Fibroblast of lung (primary cell): ENCODE data around the gene TBX3. TPM values are rescaled to one million over a fixed set of nuclear protein-coding genes. Genes with fewer than 3 reads are reported as not detected.

Source experiments
- DNase-seq, 2 donors: peaks; one replicate each; pipeline versions ENCODE4 v3.0.0 to v3.0.0-alpha.2; 2010; ENCODE audit warnings: low read depth in 2 of 2
- H2AFZ ChIP-seq: 2 replicates; pipeline ENCODE4 v1.5.1; 2012; ENCODE audit warnings: low read length, control low read depth, inconsistent platforms
- H3K27ac ChIP-seq: 2 replicates; pipeline ENCODE4 v1.5.1; 2011; ENCODE audit warnings: low read length, control low read depth; ENCODE audit not compliant: insufficient read depth
- H3K27me3 ChIP-seq: 2 replicates; pipeline ENCODE4 v1.5.1; 2011; ENCODE audit warnings: mild to moderate bottlenecking, low read length; ENCODE audit not compliant: control insufficient read depth, insufficient read depth
- H3K36me3 ChIP-seq: 2 replicates; pipeline ENCODE4 v1.5.1; 2011; ENCODE audit warnings: low read length; ENCODE audit not compliant: control insufficient read depth, insufficient read depth
- H3K4me1 ChIP-seq: 2 replicates; pipeline ENCODE4 v1.5.1; 2011; ENCODE audit warnings: low read length; ENCODE audit not compliant: control insufficient read depth, insufficient read depth; ENCODE audit errors: extremely low read depth
- H3K4me2 ChIP-seq: 2 replicates; pipeline ENCODE4 v1.5.1; 2011; ENCODE audit warnings: low read length, control low read depth; ENCODE audit not compliant: insufficient read depth; ENCODE audit errors: extremely low read depth
- H3K4me3 ChIP-seq, 4 experiments: fragments of 200-600 bp in 1 of 4; sonication (generic) in 1 of 4; replicated peaks in 1 of 4; 2 replicates each; pipeline ENCODE4 v1.5.1; 2011 to 2016; ENCODE audit warnings: low read length in 4 of 4, low read depth in 3 of 4, mild to moderate bottlenecking in 3 of 4, control low read depth in 2 of 4, inconsistent platforms in 1 of 4, mixed read lengths in 1 of 4; ENCODE audit not compliant: insufficient read depth in 1 of 4; ENCODE audit errors: control extremely low read depth in 1 of 4
- H3K79me2 ChIP-seq: 2 replicates; pipeline ENCODE4 v1.5.1; 2012; ENCODE audit warnings: mild to moderate bottlenecking, low read length, inconsistent platforms; ENCODE audit not compliant: control insufficient read depth, insufficient read depth
- H3K9ac ChIP-seq: 2 replicates; pipeline ENCODE4 v1.5.1; 2011; ENCODE audit warnings: mild to moderate bottlenecking, low read length, control low read depth; ENCODE audit not compliant: insufficient read depth
- H3K9me3 ChIP-seq: 2 replicates; pipeline ENCODE4 v1.5.1; 2012; ENCODE audit warnings: low read depth, low read length; ENCODE audit not compliant: control insufficient read depth, insufficient read depth
- H4K20me1 ChIP-seq: 2 replicates; pipeline ENCODE4 v1.5.1; 2011; ENCODE audit warnings: low read length; ENCODE audit not compliant: control insufficient read depth, insufficient read depth; ENCODE audit errors: extremely low read depth
- EZH2 ChIP-seq: IDR thresholded peaks from 2 replicates; pipeline ENCODE4 v1.5.1; 2012; ENCODE audit warnings: low read length, control low read depth, mild to moderate bottlenecking; ENCODE audit errors: missing control alignments
- polyA plus RNA-seq, 2 donors: library from polyadenylated mRNA; depleted of rRNA in 1 of 2; stranded (reverse) in 1 of 2; unstranded in 1 of 2; fragments of >200 nt; gene quantifications; 2 replicates each; pipeline ENCODE4 v1.2.1, GENCODE V29; 2011 to 2012; ENCODE audit warnings: missing spikeins in 1 of 2
- total RNA-seq: library from RNA; depleted of rRNA; stranded (reverse); fragments of >200 nt; gene quantifications from 2 replicates; pipeline ENCODE4 v1.2.1, GENCODE V29; 2014
- TF ChIP-seq, protein P1 (sequence below), 2 donors: IDR thresholded peaks in 1 of 2; conservative IDR thresholded peaks in 1 of 2; 1 replicate in 1 of 2; 2 replicates in 1 of 2; pipeline ENCODE4 v1.5.1; 2011 to 2012; ENCODE audit warnings: low read length in 2 of 2, control low read depth in 1 of 2, inconsistent platforms in 1 of 2, low read depth in 1 of 2, mild to moderate bottlenecking in 1 of 2

Gene TBX3
- total and polyA plus RNA-seq, 2 donors (not counting 1 experiment from before 2014, with no cell fraction given): 19.9 to 66.4 TPM

DNA sequence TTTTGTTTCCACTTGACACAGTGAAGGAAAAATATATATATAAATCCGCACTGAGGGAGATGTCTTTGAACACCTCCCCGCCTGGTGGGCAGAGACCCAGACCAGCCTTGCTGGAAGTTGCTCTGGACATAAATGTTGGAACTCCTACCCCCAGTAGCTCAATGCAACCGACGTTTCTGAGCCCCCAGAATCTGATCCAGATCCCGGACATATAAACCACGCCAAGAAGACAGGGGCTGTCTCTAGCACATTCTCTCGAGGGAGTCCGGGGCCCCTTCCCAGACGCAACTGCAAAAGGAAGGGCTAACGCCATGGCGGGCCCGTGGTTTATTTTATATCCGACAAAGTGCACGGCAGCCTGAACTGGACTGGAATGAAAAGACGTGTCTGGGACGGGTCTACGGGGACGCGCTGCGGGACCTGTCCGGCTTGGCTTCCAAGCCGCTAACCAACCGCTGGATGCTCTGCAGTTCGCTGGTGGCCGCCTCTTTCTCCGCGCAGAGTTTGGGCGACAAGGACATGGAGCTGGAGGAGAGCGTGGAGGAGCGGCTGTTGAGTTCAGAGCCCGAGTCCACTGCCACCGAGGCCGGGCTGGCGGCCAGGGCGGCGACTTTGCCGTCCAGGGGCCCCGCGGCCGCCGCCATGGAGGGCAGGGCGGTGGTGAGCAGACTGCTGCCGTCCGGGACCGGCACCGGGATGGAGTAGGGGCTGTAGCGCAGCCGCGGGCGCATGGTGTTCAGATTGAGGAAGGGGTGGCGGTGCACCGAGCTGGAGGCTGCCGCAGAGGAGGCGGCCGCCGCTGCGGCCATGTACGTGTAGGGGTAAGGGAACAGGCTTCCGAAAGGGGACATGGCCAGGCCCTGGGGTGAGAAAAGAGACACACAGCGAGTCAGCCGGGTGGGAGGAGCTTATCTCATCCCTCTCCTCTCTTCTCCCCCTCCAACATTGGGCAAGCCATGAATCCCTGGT, 12.2 kb downstream of the TBX3 start:
- peak overlapping the region; percentile 71 for H3K9ac ChIP-seq

DNA sequence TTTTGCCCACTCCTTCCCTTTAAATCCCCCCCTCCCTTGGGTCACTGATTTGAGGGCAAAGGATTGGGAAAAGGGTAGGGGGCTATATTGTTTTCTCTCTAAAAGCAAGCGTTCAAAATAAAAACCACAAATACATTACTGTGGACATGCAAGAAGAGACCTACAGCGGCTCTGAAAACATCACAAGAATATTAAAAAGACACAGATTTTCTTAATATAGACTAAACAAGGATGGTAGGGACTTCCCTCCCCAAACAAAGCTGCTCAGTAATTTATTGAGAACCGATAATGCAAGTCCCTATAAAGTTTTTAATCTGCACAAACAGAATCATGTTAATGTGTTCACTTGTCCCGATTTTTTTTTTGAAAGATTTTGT, 12.9 kb downstream of the TBX3 start:
- Histone ChIP-seq H3K79me2 (peaks cover 67% of the 10 kb centered on the region), H3K27ac (peak overlapping the region; percentile 77), H3K9ac (no peak overlapping the region)

More for the DNA sequence above, 12.2 kb downstream of the TBX3 start:
- Histone ChIP-seq H3K36me3 (peaks cover 15% of the 10 kb centered on the region), H3K4me3 (peak overlapping the region; percentile 46 to 89 (median 64)), H3K79me2 (peaks cover 74% of the 10 kb centered on the region), H3K4me1 (peaks cover 23% of the 10 kb centered on the region), H3K4me2 (peak overlapping the region; percentile 89), H2AFZ (no peak overlapping the region), H4K20me1 (no peaks in the 10 kb centered on the region), H3K27ac (peak overlapping the region; percentile 95), H3K9me3 (no peaks in the 10 kb centered on the region), H3K27me3 (no peaks in the 10 kb centered on the region)
- TF ChIP-seq EZH2: no peak
- TF ChIP-seq, protein P1, sequence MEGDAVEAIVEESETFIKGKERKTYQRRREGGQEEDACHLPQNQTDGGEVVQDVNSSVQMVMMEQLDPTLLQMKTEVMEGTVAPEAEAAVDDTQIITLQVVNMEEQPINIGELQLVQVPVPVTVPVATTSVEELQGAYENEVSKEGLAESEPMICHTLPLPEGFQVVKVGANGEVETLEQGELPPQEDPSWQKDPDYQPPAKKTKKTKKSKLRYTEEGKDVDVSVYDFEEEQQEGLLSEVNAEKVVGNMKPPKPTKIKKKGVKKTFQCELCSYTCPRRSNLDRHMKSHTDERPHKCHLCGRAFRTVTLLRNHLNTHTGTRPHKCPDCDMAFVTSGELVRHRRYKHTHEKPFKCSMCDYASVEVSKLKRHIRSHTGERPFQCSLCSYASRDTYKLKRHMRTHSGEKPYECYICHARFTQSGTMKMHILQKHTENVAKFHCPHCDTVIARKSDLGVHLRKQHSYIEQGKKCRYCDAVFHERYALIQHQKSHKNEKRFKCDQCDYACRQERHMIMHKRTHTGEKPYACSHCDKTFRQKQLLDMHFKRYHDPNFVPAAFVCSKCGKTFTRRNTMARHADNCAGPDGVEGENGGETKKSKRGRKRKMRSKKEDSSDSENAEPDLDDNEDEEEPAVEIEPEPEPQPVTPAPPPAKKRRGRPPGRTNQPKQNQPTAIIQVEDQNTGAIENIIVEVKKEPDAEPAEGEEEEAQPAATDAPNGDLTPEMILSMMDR (conservative IDR thresholded peaks at IDR 0.05 in 1 of 2, IDR thresholded peaks at IDR 0.05 in 1 of 2; ENCODE audit: low read depth in 1 of 2, low read length in 2 of 2): peak in 1 of 2 donors; percentile 4
- DNase-seq: peak in 1 of 2 donors; percentile 77

More for the DNA sequence above, 12.9 kb downstream of the TBX3 start:
- no peak for DNase-seq
- Histone ChIP-seq H3K4me2 (peak overlapping the region; percentile 89), H3K4me1 (peaks cover 18% of the 10 kb centered on the region), H4K20me1 (no peaks in the 10 kb centered on the region), H2AFZ (no peak overlapping the region), H3K4me3 (peak overlapping the region in 3 of 4 experiments; percentile 44 to 89 (median 75)), H3K9me3 (no peaks in the 10 kb centered on the region), H3K27me3 (no peaks in the 10 kb centered on the region), H3K36me3 (peaks cover 12% of the 10 kb centered on the region)
- no peak for TF ChIP-seq EZH2
- TF ChIP-seq, protein P1 (conservative IDR thresholded peaks at IDR 0.05 in 1 of 2, IDR thresholded peaks at IDR 0.05 in 1 of 2; ENCODE audit: low read depth in 1 of 2, low read length in 2 of 2): no peak
